Activated CD4-positive, alpha-beta T cell treated with anti-CD3 and anti-CD28 coated beads, Interleukin-10, Interleukin-2, amounts not matched to agents 100 ng/mL and 50 ng/mL, durations not matched to agents 16 hours and 8 hours (primary cell): Measurements from ENCODE around the gene ZNF276.
A peak's percentile ranks its signal among the peaks of the same experiment; 100 is the strongest.

Experiments used
- DNase-seq: peaks from one replicate; pipeline ENCODE4 v3.0.0-alpha.2; 2020

Gene ZNF276

DNA sequence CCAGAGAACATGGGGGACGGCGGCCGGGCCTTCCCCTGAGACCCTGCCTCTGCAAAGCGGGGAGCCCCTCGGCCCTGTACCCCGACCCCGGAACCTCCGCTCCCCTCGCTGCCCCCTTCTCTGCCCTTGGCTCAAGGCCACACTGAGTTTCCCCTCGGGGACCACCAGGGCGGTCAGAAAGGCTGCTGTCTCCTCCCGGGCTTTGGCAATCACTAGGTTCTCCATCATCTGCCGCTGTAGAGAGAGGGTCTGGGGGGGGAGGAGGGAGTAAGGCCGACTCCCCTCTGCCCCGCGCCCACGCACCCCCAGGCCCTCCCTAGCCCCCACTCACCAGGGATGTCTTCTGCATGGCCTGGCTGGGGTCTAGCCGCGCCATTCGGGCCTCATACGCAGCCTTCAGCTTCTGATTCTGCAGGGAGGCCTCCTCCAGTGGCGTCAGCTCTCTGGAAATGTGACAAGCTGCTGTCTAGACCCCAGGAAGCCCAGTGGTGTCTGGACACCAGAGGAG lies 9.0 kb upstream of the ZNF276 start:
- DNase-seq = no peak

DNA sequence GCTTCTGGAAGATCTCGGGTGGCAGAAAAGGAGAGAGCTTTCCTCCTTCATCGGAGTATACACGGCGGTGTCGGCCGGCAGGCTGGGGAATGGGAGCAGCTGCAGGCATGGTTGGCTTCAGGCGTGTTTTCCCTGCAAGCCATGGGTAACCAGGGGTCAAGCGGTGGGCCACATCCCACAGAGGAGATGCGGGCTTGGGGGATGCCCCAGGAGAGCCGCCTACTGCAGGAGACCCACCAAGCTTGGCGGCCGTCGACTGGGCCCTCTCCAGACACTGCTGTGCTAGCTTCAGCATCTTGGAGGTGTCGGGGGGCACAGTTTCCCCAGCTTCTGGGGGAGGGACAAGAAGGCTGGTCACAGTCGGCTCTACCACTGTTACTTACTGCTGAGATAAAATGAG lies 4.8 kb upstream of the ZNF276 start:
- DNase-seq = no peak

DNA sequence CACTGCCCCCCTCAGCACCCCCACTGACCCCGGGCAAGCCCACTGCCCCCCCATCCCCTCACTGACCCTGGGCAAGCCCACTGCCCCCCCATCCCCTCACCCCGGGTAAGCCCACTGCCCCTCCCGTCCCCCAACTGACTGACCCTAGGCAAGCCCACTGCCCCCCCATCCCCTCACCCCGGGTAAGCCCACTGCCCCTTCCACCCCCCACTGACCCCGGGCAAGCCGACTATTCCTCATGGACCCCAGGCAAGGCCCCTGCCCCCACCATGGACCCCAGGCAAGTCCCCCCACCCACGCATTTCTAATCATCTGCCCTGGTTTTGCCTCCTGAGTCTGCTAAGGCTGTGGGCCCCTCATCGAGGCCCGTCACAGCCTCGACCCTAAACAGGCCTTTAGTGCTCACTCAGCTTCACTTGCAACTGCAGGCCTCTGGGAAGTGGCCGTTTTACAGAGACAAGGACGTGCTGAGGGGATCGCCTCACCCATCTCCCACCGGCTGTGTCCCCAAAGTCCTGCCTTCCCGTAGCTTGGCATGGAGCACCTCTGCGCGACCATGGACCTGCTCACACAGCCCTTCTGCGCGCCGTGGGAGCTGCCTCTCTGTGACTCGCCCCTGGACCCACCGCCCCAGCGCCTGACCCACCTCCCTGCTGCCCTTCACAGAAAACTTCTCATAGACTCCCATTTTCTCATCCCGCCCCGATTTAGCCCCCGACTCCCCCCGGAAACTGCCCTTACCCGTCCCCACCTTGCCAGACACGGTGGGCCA lies 4.2 kb upstream of the ZNF276 start:
- DNase-seq = no peak

DNA sequence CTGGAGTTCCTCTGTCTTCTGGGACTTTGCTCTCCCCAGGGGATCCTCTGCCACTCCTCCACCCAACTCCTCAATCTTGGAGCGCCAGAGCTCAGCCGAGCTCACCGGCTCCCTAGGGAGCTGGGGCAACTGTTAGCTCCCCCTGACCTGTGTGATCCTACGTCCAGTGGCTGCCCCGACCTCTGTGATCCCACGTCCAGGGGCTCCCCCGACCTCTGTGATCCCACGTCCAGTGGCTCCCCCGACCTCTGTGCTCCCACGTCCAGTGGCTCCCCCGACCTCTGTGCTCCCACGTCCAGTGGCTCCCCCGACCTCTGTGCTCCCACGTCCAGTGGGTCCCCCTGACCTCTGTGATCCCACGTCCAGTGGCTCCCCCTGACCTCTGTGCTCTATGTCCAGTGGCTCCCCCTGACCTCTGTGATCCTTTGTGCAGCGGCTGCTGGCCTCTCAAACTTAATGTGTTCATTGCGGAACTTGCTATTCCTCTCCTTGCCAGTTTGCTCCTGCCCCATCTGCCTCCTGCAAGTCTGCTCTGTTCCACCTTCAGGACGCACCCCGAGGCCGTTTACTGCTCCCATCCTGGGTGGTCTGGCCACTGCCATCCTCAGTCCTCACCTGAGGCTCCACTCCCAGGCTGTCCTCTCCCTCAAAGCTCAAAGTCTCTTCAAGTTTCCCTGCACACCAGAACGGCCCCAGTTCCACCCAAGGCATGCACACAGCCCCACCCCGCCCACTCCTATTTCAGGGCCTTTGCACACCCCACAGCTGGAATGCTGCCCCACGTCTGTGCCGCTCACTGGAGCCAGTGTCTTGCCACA lies 3.4 kb upstream of the ZNF276 start:
- no peak for DNase-seq

DNA sequence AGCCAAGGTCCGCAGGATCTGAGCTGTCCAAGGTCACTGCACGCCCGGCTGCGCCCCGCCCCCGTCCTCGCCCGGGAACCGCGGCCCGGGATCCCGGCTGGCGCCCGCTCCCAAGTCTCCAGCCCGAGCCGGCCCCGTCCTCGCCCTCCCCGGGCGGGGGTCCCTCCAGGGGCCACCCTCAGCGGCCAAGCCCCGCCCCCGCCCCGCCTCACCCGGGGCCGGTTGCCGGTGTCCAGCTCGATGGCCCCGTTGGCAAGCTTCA lies 855 bp upstream of the ZNF276 start:
- no peak for DNase-seq

DNA sequence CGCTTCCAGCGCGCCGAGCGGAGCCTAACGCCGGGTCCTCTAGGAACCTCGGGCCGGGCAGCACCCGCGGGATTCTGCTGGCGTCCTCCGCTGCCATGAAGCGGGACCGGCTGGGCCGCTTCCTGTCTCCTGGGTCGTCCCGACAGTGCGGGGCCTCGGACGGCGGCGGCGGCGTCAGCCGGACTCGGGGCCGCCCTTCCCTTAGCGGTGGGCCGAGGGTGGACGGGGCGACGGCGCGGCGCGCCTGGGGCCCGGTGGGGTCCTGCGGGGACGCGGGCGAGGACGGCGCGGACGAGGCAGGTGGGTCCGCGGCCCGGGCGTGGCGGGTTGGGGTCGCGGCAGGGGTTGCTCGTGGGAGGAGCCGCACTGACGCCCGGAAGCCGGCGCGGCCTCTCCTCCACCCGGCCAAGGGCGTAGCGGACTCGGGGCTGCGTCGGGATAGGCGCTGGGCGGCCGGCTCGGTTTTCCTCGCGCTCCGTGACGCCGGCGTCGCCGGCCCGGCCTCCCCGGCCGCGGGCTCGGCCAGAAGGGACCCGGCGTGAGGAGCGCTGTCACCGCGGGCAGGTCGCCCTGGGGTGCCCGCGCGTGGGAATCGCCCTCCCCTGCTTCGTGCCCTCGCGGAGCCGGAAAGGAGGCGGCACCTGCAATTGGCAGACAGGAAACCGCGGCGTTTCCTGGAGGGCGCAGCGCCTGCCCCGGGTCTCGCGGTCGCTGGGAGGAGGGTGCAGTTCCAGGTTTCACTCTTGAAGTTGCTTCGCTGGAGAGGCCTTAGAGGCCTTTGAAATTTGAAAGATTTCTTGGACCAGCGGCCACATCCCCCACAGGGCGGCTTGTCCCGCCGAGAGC lies 432 bp downstream of the ZNF276 start:
- DNase-seq = peak; percentile 92

DNA sequence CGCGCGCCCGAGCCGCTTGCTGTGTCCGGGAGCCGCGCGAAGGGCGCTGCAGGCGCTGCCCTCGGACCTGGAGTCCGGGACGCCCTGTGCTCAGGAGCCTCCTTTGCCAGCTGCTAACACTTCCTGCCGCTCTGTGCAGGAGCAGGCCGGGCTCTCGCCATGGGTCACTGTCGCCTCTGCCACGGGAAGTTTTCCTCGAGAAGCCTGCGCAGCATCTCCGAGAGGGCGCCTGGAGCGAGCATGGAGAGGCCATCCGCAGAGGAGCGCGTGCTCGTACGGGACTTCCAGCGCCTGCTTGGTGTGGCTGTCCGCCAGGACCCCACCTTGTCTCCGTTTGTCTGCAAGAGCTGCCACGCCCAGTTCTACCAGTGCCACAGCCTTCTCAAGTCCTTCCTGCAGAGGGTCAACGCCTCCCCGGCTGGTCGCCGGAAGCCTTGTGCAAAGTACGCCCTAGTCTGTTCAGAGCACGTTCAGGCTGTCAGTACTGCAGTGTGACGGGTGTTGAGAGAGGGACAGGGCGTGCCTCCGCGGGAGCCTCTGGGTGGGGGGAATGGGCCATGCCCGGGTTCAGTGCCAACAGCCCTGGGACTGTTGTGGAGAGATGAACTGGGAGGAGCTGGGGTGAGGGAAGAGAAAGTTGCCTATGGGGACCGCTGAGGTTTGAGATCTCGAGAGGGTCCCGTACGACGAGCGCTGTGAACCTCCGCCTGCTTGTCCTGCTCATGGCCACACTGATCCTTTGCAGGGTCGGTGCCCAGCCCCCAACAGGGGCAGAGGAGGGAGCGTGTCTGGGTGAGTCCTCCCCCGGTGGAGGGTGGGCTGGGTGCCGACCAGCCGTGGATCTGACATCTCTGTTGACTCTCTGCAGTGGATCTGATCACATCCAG lies 1.3 kb downstream of the ZNF276 start:
- DNase-seq = peak; percentile 92

DNA sequence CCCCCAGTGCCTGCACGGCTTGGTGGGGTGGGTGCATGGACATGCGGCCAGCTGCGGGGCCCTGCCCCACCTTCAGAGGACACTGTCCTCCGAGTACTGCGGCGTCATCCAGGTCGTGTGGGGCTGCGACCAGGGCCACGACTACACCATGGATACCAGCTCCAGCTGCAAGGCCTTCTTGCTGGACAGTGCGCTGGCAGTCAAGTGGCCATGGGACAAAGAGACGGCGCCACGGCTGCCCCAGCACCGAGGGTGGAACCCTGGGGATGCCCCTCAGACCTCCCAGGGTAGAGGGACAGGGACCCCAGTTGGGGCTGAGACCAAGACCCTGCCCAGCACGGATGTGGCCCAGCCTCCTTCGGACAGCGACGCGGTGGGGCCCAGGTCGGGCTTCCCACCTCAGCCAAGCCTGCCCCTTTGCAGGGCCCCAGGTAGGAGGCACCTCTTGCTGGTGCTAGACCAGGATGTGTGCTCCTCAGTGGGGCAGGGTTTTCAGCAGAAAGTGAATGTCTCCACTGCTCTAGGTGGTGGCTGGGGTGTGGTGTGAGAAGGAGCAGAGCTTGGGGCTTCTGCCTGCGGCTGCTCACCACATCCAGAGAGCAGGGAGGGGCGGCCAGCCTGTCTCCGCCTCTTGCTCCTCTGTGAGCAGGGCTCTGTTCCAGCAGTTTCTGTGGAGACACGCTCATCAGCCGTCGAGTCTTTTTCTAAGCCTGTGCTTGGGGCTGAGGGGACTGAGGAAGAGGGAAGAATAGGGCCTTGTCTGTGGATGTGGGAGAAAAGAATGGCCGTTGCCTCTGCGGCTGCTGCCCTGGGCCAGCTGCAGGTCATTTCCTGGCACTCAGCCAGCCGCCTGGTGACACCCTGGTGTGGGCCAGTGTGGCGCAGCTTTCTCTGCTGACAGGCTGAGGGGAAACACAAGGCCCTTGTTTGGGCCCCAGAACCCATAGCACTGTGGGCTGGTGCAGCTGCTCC lies 2.2 kb downstream of the ZNF276 start:
- peak; percentile 89 for DNase-seq

DNA sequence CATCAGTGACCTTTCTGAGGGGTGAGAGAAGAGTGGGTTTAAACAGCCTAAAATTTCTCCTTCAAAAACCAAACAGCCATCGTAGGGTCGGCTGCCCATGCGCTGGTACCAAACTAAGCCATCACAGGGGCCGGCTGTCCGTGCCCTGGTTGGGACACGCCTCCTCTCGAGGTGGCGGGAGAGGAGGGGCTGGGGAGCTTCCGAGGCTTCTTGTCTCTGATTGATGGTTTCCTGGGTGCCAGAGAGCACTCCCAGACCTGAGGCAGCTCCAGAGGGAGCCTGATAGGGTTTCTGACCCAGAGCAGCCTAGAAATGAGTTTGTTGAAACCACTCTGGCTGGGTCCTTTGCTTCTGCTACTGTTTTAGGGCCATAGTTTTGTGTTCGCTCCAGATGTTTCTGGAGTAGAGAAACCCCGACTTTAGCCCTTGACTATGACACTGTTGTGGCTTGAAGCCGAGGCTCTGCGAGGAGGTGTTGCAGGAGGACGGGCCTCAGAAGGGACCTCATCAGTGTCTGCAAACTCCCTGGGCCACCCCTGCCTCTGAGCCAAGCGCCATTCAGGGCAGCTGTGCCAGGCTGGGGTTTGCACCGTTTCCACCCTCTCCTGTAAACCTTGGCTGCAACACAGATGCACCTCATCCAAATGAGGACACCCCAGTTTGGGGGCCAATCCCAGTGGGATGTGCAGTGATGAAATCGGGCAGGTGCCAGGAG lies 6.2 kb downstream of the ZNF276 start:
- DNase-seq = no peak

DNA sequence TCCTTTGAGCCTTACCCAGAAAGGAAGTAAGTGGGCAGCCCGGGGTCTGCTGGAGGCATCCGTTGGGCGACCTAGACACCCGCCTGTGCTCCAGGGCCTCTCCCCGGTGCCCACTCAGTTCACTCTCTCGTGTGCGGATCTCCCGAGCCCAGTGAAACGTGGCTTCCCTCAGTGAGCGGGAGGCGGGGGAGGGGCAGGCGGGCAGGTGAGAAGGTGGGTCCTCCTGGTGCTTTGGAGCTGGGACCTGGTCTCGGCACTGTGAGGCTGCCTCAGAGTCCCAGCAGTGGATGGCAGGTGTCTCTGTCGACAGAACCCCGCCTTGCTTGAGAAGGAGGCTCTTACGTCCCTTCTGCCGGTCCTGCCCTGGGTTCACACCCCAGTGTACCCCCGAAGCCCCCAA lies 8.0 kb downstream of the ZNF276 start:
- DNase-seq = no peak

DNA sequence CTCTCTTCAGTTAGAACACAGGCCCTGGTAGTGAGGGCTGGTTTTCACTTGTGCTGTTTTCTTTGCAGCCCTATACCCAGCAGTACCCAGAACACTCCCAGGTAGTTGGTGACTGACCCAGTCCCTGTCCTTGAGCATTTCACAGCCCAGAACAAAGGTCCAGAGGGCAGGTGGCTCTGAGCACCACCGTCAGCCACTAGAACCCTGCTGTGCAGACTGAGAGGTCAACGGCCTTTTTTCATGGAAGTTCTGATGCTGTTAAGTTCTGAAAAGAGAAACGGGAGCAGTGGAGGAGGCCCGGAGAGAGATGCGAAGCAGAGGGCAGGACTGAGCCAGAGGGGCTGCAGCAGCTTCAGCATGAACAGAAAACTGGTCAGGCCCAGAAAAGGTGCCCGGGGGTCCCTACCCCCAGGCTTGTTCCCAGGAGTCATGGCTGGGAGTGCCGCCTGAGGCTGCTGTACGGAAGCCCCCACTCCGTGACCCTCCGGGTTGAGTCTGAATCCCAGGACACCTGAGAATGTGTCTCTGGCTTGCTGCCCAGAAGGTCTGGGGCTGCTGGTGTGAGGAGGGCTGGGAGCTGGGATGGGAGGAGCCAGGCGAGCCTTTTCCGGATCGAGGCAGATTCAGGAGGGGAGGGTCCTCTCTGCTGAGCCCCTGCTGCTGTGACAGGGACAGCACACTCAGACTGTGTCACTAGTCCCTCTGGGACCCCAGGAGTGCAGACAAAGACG lies 8.7 kb downstream of the ZNF276 start:
- DNase-seq = no peak

DNA sequence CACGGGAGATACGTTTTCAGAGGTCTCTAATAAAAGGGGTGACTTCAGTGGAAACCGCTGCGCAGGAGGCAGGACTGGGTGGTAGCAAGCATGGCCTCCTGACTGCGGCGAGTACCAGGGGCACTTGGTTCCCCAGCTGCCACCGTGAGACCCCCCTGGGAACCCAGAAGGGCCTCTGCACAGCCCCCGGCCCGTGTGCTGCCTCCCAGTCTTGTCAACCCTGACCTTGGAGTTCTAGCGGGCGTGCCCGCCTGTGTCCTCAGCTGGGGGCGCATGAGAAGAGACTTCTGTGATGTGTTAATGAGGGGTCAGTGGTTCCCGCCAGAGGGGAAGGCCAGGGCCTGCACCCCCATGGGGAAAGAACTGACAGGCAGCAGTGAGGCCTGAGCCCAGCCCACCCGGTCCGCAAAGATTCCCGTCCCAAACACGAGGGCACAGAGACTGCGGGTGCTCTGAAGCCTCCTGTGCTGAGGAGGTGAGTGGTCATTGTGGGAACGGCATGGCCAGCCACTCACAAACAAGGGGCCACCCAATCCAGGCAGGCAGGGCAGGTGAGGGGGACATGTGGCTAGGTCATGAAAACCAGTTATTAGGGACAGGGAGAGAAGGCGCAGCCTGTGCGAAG lies 9.4 kb downstream of the ZNF276 start:
- no peak for DNase-seq

DNA sequence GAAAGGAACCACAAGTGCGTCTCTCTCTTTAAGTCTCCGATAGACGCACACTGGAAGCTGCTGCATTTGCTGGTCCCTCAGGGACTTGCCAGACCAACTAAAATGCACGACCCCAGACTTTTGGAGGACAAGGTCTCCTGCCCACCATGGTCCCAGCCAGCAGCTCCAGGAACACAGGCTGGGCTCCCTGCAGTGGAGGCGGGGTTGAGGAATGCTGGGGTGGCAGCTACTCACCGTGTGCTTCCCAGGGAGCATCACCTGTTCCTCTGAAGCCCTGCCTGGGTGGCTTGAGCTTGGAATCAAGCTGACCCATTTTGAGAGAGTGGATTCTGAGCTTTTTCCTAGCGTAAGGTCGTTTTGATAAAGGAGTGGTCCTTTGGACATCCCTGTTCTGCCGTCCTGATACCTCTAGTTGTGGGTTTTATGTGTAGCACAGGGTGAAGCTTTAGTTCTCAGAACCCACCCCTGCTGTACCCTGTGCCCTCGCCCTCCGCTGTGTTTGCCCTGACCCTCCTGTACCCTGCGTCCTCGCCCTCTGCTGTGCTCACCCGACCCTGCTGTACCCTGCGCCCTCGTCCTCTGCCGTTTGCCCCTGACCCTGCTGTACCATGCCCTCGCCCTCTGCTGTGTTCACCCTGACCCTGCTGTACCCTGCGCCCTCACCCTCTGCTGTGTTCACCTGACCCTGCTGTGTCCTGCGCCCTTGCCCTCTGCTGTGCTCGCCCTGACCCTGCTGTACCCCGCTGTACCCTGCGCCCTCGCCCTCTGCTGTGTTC lies 11.0 kb downstream of the ZNF276 start:
- no peak for DNase-seq

DNA sequence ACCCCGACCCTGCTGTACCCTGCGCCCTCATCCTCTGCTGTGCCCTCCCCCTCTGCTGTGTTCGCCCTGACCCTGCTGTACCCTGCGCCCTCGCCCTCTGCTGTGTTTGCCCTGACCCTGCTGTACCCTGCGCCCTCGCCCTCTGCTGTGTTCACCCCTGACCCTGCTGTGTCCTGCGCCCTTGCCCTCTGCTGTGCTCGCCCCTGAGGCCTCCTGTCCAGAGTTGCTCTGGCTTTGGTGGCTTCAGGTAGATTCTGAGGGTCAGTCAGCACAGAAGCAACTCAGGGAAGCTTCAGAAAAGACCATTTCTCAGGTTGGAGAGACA lies 11.5 kb downstream of the ZNF276 start:
- DNase-seq = no peak

DNA sequence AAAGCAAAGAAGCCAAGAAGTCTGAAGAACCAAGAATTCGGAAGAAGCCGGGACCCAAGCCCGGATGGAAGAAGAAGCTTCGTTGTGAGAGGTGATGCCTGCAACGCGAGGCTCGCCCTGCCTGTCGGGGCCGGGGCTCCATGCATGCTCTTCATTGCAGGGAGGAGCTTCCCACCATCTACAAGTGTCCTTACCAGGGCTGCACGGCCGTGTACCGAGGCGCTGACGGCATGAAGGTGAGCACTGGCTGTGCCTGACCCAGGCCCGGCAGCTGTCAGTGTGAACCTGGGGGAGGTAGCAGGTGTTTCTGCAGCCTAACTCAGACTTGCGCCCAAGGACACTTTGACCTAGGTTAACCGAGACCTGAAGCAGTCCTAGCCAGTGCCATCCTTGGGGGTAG lies 12.0 kb downstream of the ZNF276 start:
- DNase-seq = no peak

DNA sequence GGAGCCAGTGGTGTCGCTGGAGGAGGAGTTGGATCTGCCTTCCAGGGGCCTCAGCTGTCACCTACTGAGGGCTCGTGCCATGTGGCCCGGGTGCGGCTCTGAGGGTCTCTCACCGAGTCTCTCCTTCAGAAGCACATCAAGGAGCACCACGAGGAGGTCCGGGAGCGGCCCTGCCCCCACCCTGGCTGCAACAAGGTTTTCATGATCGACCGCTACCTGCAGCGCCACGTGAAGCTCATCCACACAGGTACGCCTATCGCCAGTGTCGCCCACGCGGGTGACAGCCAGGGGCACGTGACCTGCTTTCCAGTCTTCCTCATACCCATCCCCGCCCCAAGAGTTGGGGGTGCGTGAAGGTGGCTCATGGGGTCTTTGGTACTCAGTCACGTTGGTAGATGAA lies 12.5 kb downstream of the ZNF276 start:
- no peak for DNase-seq

DNA sequence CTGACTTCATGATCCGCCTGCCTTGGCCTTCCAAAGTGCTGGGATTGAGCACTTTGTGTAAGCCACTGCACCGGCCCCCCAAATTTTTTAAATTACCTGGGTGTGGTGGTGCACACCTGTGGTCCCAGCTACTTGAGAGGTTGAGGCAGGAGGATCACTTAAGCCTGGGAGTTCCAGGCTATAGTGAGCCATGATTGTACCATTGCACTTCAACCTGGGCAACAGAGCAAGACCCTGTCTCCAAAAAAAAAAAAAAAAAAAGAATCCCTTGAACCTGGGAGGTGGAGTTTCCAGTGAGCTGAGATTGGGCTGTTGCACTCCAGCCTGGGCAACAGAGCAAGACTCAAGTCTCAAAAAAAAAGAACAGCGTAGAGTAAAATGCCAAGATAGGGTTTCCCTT lies 15.2 kb downstream of the ZNF276 start:
- no peak for DNase-seq

DNA sequence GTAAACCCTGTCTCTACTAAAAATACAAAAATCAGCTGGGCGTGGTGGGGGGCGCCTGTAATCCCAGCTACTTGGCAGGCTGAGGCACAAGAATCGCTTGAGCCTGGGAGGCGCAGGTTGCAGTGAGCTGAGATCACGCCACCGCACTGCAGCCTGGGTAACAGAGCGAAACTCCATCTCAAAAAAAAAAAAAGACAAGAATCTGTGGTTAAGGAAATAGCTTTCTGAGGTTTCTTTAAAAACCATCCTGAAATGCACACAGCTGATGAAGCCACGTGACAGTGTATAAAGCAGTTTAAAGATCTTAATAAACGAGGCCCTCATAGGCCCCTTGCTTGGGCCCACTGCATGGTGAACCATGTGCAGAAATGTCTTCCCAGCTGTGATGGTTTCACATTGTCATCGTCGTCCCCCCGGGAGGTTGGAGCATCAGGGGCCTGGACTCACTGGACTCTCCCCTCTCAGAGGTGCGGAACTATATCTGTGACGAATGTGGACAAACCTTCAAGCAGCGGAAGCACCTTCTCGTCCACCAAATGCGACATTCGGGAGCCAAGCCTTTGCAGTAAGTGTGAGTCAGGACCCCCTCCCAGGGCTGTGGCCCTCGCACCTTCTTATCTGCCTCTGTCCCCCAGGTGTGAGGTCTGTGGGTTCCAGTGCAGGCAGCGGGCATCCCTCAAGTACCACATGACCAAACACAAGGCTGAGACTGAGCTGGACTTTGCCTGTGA lies 16.2 kb downstream of the ZNF276 start:
- DNase-seq = peak; percentile 64
